Amniotic stem cell (primary cell): ENCODE measurements around the gene GPBP1L1.
"Not testable (repeated sequence)": the region's sequence is repeated elsewhere in the genome, so short reads cannot be mapped to it uniquely, and the experiment has no call there.

Experiments
- DNase-seq: peaks from one replicate; lab custom pipeline; 2025; lab: John Stamatoyannopoulos, UW

Gene GPBP1L1

DNA sequence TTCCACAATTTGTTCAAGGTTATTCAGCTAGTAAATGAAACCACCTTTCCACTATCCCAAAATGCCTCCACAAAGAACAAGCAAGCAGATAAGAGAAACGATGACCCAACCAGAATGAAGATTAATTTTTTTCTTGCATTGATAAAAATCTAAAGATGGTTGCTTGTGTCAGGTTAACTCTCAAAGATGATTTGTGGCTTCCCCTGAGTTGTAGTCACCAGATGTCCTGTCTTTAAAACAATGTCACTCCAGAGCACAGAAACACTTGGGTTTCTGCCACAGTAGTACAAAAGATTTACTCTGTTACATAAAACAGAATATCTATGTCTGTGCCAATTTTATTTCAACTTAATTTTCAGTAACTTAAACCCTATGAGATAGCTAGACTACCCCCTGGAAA is 51.1 kb downstream of the GPBP1L1 start:
- no peak for DNase-seq

DNA sequence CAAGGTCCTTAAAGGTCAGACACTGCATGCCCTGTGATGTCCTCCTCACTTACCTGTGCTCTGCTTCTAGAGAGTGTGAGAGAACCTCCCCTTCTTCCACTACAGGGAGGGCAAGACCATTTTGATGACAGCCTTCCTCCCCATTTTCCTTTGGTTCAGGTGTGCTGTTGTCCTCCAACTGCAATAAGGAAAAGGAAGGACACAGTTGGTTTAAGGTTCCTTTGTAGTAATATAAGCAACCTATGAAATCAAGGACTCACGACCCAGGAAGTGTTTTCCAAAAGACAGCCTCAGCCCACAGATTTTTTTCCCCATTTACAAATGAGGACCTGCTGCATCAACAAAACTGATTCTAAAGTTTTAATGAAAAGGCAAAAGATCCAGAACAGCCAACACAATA is 55.9 kb downstream of the GPBP1L1 start:
- no peak for DNase-seq

DNA sequence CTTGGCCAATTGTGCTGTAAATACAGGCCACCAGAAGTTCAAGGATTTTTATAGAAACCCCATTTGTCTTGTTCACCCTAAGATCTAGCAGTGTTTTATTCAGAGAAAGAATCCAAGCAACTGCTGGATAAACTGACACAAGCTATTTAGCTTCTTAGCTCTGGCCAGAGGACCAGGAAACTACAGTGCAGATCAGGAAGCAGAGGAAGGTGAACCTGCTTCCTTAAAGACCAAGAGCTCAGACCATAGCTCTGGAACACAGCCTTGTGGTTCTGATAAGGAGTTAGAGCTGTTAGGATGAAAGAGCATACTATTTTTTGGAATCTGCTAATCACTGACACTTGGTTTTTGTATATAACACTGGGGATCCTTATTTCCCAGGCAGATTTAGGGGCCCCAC is 57.3 kb downstream of the GPBP1L1 start:
- DNase-seq = no peak

DNA sequence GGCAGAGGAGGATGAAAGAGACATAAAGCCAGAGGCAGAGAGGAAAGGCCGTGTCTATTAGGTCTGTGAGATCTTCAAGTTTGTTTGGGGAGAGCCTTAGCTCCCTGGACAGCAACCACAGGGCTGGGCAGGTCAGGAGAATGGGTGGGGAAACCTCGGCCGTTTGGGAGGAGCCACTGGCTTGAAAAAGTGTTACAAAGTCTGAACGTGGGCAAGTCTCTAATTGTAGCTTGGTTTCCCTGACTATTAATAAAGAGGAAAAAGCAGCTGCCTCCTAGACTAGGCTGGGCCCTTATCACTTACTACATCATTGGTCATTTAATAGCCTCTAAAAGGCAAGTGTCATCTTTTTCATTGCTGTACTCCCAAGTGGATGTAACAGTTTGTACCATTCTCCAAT is 62.4 kb downstream of the GPBP1L1 start, which contains the start of gene CCDC17:
Gene CCDC17, minus strand, starts transcription at position 83 of the 400 bp plus-strand sequence. CDS start 145 bp downstream, outside the sequence.
- DNase-seq = no peak

DNA sequence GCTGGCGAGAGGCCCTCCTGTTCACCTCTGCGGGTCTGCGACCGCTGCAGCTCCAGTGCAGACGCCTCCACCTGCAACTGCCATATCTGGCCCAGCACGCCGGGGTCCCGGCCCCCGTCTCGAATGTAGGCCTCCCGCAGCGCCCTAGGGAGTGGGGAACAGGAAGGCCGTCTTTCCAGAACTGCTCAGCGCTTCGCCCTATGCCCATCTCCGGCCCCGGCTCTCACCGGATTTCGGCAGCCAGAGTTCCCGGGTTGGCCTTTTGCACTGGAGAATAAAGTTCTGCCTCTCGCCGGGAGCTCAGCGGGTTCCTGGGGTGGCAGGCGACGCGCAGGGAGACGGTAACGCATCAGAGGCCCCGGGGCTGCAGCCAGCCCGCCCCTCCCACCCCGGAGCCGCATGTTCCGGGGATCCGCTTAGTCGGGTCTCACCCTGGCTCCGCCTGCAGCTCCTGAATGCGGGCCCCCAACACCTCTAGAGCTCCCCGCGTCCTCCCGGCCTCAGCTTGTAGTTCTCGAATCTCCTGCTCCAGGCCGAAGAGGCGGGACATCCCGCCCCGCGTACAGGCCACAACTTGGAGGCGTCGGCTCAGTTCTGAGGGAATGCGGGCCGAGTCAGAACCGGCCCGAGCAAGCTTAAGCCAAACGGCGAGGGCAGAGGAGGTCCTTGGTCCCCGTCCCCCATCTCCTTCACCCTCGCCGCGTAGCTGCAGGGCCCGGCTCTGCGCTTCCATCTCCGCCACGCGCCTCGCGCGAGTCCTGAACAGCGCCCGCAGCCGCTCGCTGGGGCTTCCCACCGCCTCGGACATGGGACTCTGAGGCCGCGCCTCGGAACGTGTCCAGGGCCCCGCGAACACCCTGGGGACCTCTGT is 63.6 kb downstream of the GPBP1L1 start:
- DNase-seq = no peak

DNA sequence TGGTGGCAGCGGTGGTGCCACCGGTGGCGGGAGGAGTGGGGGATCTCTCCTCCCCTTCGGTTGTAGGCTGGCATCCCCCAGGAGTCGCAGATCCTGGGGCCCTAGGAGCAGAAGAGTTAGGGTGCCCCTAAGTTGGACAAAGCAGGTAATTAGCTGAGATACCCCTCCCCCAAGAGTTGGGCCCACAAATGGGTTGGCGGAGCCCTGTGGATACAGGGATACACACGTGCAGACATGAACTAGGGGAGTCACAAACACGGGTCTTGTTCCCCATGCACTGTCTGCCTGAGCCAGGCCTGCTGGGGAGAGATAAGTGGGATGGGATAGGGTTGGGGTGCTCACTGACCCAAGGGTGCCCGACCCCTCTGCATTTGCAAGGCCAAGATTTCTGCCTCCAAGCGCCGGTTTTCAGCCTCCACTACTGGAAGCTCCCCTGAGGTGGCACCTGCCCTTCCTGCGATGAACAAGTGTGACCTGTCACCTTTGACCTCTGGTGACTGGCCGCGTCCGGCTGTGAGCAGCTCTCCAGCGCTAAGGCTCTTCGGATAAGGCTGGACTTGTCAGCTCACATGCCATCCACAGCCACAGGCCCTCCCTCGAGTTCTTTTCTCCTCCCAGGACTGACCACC is 64.3 kb downstream of the GPBP1L1 start:
- no peak for DNase-seq

DNA sequence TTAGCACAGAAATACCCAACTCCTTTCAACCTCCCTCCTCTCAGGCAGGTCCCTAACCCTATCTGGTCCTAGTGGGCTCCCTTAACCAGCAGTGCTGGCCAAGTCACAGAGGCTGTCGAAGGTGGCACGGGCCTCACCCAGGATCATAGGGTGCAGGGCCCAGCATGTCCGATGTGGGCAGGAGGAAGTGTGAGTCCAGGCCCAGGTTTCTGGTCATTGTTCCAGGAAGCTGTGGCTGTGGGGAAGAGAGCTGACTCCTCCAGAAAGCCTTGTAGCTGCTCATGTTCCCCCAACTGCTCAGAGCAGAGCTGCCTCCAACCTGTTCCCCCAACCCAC is 64.9 kb downstream of the GPBP1L1 start:
- no peak for DNase-seq

DNA sequence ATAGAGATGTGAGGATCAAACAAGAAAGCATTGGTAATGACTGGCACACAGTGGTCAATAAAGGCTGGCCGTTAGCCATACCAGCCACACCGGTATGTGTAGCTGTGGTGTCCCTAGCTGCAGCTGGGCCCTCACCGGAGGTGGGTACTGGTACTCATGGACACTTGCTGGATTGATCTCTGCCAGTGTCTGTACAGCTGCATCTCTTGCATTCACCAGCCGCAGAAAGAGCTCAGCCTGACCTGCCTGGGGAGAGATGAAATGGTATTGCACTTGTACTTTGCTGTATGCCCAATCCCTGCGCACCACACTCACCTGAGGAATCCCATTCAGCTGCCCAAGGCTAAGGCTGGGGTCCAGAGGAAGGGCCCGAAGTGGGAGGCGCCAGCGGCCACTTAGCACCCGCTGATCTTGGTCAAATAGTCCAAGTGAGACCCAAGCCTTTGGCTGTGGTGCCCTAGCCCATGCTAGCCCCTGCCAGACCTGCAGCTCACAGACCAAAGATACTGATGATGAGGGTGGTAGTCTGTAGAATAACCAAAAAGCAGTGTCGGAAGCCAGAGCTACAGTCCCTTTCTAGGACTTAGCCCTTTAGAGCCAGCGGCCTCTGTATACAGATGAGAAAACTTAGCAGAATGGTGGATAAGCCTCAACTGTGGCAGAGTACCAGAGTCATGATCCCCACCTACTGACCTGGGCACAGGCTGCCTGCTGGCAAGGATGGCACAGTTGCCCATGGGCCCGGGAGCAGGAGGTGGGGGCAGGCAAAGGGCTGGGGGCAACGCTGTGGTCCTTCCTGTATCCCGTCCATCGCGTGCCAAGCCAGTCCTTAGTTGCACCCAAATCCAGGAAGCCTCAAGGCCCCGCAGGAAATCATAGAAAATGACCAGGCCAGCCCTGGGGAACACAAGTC is 65.5 kb downstream of the GPBP1L1 start:
- DNase-seq = no peak

DNA sequence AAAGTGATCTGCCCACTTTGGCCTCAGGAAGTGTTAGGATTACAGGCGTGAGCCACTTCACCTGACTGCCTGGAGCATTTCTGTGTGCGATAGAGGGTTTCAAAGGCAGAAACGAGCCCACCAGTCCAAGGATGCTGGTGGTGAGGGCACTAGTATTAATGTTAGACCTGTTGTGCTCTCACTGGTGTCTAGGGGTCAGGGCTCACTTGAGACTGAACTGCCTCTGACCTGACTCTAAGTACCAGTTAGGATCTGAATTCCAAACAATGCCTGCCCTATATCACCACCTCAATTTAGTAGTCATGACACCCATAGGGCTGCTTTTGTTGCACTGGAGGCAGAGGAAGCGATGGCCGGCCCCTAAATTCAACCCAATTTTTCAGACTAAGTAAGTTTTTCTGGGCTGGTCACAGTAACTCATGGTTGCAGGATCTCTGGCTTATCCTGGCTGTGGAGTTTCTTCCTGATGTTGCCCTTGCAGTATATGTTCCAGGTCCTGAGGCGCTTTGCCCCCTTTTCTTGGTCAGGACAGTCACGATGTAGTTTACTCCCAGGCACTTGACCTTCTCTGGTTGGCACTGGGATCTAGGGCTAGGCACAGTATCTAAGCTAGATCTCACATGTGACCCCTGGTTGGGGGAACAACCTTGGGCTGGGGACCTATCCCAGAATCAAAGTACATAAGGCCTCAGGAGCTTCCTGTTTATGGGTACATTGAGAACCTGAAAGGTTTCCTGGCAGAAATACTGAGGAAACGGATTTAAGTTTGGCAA is 67.0 kb downstream of the GPBP1L1 start:
- no peak for DNase-seq

DNA sequence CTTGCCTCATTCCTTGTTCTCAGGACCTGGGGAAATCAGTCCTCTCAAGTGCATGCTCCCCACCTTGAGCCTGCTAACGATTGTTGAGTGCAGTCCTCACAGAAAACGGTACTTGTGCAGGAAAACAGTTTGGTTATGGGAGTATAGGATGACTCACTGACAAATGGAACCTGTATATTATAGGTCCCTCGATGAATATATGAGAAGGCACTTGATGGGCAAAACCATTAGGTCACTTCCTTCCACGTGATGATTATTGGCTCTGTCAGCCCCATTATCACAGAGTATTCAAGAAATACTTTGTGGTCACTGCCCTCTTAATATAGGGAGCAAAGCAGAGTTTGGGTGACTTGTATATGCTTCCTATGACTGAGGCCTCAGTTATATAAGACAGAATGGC is 68.7 kb downstream of the GPBP1L1 start:
- no peak for DNase-seq

DNA sequence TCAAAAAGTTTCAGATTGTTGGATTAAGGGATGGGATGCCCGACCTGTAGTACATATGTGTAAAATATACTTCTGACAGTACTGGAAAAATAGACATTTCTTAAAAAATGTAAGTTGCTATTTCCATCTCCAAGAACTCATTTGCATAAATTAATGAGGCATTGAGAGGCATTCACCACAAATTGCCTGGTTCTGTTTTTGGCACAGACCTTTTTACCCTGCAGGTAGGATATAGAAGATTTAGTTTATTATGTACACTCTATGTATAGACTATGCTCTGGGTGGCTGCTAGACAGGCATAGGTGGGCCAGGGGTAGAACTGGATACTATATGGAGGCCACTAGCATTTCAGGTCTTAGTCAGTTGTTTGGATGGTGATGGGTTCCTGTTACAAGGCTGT is 70.4 kb downstream of the GPBP1L1 start:
- no peak for DNase-seq

DNA sequence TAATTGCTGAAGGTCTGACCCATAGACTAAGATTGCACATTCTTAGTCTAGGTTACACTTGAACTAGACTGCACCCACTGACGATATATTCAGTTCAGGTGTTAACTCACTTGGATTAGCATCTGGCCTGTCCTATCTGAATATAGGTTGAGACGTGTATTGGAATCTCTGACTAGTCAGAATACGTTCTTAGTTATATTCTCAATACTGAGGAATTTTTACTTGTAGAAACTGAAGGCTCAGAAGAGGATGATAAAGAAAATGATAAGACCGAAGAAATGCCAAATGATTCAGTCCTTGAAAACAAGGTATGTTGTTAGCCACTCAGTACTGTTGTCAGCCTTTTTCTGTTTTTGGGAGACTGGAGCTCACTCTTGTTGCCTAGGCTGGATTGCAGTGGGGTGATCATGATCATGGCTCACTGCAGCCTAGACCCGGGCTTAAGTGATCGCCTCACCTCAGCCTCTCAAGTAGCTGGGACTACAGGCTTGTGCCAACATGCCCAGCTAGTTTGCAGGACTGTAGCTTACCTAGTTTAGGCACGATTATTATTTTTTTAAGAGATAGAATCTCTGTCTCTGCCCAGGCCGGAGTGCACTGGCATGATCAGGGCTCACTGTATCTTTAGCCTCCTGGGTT is 73.3 kb downstream of the GPBP1L1 start:
- DNase-seq = no peak

DNA sequence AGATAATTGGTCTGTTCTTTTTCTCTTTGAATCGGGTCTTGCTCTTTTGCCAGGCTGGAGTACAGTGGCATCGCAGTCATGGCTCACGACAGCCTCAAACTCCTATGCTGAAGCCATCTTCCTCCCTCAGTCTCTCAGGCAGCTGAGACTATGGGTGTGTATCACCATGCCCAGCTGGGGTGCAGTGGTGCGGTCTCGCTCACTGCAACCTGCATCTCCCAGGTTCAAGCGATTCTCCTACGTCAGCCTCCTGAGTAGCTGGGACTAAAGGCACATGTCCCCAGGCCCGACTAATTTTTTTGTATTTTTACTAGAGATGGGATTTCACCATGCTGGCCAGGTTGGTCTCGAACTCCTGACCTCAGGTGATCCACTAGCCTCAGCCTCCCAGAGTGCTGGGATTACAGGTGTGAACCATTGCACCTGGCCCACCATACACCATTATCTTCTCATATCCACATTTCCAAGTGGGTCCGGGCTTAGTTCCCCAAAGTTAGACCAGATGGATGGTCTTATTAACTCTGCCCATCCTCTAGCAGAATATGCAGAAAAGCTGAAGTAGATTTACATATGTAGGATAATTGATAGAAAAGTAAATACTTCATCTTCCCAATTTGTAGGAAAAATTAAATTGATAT is 75.6 kb downstream of the GPBP1L1 start:
- no peak for DNase-seq

DNA sequence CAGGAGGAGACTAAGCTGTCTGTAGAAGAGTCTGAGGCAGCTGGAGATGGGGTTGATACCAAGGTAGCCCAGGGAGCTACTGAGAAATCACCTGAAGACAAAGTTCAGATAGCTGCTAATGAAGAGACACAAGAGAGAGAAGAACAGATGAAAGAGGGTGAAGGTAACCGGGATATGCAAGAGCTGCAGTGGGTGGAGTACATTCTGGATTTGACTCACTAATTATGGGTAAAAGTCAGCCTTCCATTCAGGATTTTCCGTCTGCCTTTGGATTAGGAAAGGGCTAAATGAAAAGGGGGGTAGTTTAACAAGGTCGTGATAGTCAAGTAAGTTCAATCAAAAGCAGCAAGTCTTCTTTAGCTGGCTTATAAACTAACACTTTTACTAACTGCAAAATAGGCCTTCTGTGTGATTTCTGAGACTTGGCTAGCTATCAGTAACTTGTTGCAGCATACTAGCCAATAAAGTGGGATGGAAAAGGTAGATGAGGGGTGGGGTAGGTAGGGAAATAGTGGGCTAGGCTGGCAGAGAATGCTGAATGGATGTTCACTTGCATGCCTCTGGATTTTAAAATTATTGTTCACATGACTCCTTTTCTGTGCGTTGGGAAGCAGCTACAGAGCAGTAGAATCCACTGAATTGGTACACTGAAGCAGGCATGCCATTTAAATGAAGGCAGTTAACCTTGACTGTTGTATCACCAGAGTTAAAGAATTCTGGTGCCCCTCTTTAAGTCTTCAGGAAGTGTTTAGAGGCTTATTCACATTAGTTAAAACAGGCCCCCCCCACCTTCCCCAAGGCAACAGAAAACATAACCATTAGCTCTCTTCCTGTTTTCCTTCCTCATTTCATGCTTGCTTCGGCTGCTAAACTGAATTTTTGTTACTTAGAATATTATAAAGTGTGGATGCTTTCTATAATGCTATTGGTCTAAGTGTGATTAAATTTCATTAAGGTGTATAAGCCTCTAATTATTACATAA is 77.9 kb downstream of the GPBP1L1 start:
- no peak for DNase-seq

DNA sequence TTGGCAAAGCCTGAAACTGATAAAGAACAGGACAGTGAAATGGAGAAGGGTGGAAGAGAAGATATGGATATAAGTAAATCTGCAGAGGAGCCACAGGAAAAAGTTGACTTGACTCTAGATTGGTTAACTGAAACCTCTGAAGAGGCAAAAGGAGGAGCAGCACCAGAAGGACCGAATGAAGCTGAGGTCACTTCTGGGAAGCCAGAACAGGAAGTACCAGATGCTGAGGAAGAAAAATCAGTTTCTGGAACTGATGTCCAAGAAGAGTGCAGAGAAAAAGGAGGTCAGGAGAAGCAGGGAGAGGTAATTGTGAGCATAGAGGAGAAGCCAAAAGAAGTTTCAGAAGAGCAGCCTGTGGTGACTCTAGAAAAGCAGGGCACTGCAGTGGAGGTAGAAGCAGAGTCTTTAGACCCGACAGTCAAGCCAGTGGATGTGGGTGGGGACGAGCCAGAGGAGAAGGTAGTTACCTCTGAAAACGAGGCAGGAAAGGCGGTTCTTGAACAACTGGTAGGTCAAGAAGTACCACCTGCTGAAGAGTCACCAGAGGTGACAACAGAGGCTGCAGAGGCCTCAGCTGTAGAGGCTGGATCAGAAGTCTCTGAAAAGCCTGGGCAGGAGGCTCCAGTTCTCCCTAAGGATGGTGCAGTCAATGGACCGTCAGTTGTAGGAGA is 78.8 kb downstream of the GPBP1L1 start:
- no peak for DNase-seq

DNA sequence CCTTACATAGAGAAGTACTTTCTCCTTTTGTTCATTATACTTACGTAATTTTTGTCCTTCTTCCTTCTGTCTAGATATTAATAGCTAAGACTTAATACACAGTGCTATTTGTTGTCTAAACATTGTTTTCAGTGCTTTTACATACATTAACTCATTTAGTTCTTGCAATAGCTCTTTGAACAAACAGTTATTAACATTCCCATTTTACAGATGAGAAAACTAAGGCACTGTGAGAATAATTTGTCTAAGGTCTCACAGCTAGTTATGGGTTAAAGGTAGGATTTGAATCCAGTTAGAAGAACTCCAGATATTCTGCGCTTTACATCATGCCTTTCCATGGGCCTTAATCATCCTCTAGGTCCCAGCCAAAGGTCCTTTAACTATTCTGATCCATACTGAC is 82.1 kb downstream of the GPBP1L1 start:
- no peak for DNase-seq

DNA sequence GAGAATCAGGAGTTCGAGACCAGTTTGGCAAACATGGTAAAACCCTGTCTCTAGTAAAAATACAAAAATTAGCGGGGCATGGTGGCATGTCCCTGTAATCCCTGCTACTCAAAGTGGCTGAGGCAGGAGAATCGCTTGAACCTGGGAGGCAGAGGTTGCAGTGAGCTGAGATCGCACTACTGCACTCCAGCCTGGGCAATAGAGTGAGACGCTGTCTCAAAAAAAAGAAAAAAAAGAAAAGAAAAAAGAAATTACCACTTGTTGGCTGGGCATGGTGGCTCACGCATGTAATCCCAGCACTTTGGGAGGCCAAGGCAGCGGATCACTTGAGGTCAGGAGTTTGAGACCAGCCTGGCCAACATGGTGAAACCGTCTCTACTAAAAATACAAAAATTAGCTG is 89.6 kb downstream of the GPBP1L1 start:
- not testable (repeated sequence) for DNase-seq

DNA sequence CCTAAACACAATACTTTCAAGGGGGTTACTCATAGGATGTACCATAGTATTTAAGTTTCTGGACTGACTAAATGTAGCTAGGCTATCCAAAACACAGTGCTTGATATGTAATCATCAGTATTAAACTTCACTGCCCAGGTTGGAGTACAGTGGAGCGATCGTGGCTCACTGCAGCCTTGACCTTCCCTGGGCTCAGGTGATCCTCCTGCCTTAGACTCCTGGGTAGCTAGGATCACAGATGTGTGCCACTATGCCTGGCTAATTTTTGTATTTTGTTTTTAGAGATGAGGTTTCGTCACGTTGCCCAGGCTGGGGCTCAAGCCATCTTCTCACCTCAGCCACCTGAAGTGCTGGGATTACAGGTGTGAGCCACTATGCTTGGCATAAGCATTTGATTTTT is 91.9 kb downstream of the GPBP1L1 start:
- DNase-seq = no peak

DNA sequence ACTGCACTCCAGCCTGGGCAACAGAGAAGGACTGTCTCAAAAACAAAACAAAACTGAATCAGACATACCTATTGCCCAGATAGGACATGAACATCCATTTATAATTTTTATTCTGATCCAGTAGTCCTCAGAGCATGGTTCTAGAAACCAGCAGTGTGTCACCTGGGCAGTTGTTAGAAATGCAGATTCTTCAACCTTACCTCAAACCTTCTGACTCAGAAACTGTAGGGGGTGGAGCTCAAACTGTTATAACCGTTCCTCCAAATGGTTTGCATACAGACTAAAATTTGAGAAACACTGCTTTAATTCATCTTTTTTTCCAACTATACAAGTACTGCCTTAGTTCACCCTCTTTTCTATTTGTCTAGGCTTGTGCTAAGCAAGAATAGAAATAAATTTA is 96.5 kb downstream of the GPBP1L1 start:
- DNase-seq = no peak
